DMS53 (cell line): ENCODE data around the gene SGPL1.

ENCODE experiments used
- DNase-seq: peaks from one replicate; lab custom pipeline; 2025; lab: John Stamatoyannopoulos, UW

SGPL1 gene

DNA sequence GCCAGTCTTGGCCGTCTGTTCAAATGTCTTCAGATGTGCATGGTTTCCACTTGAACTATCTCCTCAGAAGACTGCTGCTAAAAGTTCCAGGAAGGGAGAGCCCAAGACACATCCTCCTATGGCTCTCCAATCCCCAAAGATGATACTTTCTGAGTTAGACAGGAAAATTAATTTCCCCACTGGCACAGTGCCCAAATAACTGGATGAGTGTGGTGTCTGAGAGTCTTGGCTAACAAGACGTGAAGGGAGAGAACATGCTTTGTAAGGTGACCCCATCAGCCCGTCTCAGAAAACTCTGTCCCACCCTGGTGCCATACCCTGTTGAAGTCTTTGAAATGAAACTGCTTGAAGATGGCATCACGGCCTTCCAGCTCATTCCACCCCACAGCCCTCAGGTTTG is 69.7 kb downstream of the SGPL1 start:
- no peak for DNase-seq

DNA sequence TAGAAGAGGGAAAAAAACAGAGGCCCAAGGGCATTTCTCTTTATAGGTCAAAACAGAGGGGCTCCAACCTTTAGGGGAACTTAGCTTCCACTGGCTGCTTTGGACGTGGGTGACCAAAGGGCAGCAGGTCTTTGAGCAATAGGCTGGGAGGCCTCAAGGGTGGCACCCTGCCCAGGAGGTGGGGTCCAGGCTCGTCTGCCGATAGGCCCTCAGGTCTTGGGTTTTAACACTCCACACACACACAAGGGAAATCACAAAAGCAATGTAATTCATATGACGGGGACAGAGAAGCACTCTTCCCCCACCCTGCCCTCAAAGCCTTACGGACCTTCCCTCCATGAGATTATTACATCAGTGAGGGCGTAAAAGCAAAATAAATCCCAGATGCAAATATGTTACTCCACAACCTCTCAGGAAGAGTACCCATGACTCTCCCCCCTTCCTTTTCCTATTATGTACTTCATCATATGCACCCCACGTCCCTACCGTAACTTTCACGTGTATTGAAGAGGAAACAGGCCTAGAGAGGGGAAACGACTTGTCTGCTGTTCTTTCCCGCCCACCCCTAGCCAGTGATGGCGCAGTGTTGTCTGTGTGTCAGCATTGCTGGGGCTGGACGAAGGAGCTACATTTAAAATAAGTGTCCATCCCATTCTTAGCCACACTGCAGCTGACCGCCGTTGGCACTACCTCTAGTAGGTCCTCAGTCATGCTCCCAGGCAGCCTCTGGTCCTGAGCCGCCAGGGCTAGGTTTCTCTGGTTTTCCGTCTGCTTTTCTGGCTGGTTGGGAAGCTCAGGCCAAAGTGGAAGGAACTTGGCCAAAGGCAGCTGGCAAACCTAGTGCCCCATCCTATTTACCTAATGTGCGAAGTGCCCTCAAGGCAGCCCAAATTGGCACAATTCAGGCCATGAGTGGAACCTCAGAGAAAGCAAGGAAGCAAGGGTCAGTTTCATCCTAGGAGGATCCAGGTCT is 70.5 kb downstream of the SGPL1 start:
- no peak for DNase-seq

DNA sequence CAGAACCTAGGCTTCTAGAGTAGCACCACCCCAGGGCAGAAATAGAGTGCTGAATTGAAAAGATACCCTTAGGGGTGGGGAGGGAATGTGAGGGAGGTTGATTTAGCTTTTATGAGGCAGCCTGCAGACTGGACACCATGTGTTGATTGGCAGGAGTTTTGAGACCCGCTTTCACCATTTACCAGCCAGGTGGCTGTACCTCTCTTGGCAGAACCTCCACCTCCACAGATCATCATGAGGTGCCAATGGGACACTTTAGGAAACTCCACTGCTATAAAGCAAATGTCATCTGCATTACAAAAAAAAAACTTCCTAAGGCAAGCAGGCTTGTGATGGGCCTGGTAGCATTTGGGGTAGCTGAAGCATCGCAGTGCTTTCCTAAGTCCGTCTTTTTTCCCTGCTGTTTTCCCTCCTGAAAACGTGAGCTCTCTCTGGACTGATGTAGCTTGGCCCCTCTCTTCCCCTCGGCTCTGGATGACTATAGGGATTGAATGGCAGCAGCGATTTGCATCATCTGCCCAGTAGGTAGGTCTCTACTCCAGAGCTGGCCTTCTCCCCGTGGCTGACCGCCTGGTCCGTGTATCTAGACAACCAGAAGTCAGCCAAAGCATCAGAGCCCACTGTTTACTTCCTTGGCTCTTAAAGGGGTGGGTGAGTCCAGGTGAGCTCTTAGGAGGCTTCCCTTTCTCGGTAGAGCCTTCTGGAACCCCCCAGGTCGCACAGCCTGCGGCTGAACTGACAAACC is 71.3 kb downstream of the SGPL1 start:
- DNase-seq: peak; percentile 22

DNA sequence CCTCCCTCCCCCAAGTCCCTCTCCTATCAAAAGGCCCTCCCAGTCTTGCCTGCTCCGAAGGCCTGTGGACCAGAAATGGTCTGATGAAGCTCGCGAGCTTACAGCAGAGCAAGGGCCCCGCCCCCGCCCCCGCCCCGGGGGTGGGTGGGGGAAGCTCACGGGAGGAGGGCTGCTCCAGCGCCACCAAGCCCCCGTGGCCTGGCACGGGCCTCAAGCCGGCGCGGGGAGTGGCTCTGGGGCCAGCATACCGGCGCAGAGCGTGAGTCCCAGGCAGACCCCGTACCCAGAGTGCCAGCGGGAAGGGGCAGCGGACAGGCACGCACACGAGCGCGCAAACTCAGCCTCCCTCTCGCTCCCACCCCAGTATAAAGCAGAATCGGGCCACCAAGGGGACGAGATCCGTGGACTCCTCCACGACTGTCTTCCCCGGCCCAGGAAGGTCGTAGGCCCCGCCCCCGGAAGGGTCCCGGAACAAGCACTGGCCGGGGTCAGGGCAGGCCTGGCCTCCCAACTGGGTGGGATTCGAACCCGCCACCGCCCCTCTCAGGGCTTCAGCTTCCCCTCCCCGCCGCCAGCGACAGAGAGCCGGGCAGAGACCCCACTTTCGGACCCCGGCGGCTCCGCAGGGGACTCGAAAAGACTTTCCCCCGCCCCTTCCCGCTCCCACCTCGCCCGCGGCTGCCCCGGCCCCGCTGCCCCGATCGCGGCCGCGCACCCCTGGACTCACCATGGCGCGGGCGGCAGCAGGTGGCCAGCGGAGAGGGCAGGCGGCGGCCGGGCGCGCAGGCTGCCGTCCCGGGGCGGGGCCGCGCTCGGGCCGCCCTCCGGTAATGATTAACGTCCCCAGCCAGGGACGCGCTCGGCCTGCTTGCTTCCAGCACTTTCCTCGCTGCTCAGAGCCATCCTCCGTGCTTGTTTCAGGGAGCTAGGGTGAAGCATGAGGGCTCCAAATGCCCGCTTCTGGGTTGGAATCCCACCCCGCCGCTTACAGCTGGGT is 72.4 kb downstream of the SGPL1 start, which contains the start of gene PCBD1:
TSS of gene PCBD1 (minus strand) at position 762 of the 997 bp plus-strand sequence. CDS start at position 730, 32 bp downstream.
- DNase-seq: peak; percentile 93

DNA sequence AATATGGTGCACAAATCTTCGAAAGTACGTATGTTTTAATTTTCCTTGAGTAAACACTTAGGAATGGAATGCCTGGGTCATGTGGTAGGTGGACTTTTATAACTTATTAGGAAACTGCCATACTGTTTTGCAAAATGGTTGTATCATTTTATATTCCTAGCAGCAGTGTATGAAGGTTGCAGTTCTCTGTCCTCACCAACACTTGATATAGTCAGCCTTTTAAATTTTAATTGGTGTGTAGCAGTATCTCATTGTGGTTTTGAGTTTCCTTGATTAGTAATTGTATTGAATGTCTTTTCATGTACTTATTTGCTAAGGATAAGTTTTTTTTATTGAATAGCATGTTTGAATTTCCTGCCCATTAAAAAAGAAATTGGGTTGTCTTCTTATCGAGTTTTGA is 73.5 kb downstream of the SGPL1 start:
- DNase-seq: no peak

DNA sequence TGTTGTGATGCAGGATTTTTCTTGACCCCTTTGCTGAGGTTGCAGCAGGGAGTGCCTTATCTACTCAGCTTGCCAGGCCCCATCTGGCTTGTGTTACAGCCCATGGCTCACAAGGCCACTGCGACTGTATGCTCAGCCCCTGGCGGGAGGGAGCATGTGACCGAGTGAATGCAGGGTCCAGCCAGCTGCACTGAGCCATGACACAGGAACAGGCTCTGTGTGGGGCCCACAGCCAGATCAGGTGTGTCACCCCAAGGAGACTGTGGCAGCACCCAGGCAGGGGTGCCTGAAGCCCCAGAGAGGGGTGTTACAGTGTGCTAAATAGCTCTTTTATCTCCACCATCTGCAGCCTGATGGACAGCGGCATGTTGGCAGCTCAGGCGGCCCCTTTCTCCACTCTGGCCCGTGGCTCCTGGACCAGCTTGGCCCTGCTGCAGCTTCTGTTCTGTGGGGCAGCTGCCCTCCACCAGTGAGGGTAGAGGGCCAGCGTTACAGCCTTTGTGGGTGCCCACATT is 75.2 kb downstream of the SGPL1 start:
- no peak for DNase-seq

DNA sequence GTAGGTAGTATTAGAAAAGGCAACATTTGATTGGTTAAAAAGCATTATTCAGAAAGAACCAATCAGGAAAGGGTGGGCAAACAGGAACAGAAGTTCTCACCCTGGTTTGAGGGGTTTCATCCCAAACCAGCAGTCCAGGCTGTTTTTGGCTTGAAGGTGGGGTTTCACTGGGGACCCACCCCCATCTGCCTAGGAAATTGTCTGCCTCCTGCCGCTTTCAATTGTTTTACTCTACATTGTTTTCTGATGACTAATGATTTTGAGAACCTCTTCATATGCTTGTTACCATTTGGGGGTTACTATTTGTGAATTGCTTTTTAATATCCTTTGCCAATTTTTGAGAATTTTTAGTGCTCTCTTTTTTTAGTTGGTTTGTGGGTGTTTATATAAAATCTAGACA is 75.9 kb downstream of the SGPL1 start:
- no peak for DNase-seq

DNA sequence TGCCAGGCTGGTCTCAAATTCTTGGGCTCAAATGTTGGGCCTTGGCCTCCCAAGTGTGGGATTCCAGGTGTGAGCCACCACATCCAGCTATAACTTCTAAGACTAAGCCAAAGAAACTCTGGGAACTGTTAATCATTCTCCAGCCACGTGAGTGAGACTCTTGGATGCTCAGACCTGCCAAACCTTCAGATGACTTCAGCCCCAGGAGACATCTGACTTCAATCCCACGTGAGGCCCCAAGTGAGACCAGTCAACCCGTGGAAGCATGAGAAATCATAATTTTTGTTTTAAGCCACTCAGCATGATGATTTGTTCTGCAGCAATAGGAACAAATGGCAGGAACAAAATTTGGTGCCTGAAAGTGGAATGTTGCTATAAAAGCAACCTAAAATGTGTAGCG is 76.9 kb downstream of the SGPL1 start:
- DNase-seq: no peak

DNA sequence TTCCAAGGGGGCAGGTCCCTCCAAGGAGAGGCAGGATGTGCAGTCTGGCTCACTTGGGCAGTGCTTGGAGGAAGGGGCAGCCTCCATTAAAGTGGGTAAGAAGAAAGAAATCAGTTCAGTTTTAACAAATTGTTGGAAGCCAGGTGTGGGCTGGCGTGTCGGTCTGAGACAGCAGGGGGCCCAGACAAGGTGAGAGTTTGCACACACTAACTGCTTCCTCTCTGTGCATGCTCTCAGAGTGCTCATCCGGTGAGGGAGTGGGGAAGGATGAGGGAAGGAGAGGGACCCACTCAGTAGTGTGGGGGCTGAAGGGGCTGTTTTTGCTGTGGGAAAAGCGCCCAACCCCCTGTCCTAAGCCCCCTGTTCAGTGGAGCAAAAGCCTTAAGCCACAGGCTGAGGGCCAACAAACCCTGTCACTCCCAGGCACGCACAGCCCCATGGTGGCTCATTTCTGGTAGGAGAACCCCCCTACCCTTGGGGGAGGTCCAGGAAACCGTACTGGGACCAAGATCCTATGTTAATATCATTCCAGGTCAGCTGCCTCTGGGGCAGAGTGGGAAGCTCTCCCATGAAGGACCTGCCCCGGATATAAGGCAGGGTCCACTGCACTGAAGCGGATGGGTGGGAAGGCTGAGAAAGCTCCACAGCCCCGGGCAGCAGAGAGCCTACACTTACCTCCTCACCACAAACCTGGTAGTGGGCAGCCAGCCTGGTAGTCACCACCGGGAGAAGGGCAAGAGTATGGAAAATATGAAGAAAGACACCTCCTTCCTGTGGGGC is 77.7 kb downstream of the SGPL1 start:
- DNase-seq: no peak

DNA sequence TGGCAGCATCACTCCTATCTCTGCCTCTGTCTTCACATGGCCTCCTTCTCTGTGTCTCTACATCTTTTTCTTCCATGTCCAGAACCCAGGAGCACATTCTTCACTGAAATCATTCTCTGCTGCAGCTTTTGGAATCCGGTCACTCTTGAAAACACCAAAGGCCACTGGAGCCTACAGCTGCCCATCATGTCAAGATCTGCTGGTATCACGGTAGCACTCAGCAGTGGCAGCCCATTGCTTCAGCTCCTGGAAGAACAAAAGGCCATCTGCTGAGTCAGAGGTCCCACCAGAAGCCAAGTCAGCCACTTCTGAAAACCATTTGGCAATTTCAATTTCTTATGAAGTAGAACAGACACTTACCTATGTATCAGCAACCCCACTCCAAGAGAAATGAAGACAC is 78.7 kb downstream of the SGPL1 start:
- DNase-seq: no peak

DNA sequence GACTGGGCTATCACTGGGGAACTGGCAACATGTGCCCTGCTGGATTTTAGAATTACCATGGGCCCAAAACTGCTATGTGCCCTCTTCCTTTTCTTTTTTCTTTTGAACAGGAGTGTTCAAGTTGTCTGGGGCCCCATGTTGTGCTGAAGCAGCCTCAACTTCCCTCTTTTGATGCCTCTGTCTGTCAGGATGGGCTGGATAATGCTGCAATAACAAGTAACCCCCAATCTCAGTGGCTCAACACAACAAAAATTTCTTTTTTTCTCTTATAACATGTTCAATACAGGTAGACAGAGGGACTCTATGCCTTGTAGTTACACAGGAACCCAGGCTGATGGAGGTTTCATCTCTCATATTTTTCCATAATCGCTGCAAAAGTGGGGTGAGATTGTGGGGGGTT is 80.8 kb downstream of the SGPL1 start:
- no peak for DNase-seq

DNA sequence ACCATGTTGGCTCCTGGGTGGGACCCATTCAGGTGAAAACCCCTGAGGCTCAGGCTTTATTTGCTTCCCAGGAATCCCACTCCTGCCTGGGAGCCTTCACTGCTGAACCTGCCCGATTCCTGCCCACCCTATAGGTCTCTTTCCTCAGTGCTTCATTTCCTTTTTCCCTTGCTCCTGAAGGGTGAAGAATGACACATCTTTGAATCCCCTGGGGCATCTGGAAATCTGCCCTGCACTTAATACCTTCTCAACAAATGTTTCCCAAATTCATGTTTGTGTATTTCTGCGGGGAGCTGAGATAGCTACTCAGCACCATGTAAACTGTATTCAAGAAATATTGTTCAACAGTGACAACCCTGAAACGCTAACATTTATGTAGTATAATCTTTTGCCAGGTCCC is 82.9 kb downstream of the SGPL1 start:
- no peak for DNase-seq

DNA sequence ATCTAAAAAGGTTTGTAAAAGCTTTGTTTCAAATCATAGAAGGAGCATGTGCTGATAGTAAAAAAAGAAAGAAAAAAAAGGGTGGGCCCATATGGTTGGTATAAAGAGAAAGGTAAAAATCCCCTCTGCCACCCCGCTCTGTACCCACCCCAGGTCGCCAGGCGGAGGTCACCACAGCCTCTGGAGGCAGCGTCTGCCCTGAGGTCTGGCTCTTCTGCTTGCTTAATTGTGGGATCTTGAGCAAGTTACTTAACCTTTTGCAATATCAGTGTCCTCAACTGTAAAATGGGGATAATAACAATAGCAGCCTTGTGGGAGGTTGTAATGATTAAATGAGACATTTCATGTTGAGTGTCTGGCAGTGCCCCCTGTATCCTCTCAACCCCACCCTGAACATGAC is 83.3 kb downstream of the SGPL1 start:
- no peak for DNase-seq

DNA sequence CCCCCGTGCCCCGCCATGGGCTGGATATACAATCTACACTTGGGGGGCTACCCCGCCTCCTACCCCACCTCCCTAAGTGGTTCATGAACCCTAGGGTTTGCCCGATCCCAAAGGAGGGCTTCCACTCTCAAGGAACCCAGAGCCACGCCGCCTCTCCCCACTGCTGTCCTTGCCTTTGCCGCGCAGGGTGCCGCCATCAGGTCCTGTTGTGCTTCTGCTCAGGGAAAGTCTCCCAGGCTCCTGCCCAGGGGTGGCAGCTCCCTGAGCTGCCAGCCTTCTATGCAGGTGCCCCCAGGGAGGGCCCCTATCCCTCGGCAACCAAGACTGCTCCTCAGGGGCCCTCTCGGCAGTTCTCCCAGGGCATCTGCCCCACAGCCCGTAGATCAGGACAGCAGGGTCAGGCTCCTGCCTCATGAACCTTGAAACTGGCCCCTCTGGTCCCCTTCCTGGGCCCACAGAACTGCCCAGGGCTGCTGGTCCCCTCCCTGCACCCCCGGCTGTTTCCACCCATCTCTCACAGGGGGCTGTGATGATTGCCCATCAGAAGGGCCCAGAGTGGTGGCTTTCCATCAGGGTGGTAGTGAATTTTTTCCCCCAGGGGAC is 85.6 kb downstream of the SGPL1 start:
- no peak for DNase-seq

DNA sequence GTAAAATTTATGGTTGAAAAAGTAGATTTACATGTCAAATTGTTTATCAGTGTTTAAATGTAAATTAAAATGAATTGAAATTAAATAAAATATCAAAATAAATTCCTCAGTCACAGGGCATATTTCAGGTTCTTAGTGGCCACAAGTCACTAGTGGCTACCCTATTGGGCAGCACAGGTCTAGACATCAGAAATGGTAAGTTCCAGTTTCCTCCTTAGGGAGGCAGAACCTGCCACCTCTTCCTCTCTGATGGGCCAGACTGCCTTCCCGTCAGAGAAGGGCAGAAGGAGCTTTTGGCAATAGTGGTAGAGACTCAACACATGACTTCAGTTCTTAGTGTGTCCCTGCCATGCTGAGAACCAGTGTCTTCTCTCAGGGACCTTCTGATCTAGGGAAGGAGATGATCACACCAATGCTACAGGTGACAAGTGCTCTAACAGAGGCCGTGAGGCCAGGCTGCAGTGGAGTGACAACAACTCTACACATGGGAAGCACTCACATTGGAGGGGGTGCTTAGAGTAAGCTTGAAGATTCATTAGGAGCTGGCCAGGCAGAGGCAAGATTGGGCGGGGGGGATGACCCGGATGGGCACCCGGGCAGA is 87.0 kb downstream of the SGPL1 start:
- peak; percentile 35 for DNase-seq

DNA sequence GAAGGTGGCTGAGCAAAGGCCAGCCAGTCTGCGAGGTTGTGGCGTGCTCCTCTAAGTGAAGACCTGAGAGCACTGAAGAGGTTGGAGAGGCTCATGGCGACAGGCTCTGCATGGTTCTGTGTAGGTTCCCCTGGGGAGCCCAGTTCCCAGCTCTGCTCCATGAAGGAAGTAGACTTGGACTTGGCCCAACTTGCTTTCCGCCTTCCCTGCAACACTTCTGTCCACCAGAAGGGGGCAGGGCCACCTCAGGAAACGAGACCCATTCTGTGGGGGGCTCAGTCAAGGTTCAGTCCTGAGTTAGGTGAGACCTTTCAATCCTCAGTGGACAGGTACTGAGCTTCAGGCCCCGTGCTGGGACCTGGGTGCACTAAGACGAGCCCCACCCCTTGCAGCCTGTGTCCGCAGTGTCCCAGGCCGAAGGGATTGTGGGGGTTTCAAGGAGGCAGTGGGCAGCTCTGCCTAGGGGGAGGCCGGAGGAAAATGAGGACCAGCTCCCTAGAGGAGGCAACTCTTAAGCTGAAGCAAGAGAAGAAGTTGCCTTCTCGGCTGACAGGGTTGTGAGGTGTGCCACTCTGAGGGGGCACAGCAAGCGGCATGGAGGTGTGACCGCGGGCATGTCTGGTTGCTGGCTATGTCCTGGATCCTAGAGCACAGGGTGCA is 87.6 kb downstream of the SGPL1 start:
- peak; percentile 71 for DNase-seq

DNA sequence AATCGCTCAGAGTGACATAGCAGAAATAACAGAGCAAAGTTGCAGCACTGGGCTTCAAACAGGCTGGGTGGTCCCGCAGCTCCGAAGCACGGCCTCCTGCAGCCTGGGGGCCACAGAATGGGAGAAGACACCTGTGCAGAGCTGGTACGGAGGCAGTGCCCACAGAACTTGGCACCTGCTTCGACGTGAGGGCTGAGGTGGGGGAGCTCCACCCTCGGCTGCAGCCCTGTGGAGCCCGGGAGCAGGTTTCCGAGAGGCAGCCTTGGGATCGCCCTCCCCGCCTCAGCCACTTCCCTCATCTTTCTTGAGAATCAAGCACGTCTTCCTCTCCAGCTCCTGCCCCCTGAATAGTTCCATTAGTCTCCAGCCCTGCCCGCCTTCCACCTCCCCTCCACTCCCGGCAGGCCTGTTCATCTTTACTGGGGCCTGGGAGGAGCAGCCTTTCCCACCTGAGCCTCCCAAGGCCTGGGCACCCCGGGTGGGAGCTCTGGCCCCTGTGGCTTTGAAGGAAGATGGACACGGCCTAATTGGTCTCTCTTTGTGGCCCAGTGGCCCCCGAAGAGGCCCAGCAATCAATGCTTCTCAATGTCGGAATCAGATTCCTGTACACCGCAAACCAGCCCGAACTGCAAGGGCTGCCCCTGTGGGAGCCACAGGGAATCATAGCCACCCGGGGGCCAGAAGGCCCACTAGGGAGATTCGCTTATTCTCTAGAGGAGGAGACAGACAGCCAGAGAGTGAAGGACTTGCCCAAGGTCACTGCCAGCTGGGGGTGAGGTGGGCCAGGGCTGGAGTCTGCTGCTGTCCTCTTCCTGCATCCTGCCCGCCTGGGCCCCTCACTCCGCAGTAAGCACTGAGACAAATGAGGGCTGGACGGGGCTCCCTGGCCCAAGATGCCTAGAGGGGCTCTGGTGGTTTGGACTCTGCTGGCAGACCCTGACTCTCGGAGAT is 89.6 kb downstream of the SGPL1 start:
- DNase-seq: no peak
